Caco-2 (cell line): ENCODE data around the gene GRIK4. TPM values are rescaled to one million over a fixed set of nuclear protein-coding genes. Genes with fewer than 3 reads are reported as not detected.

Source experiments
- BruUV-seq: library from RNA; stranded (reverse); fragments of 400-500 nt; replicated peaks from 2 replicates; lab custom pipeline; 2021; lab: Mats Ljungman, UMichigan
- CTCF ChIA-PET: fragments of 300-600 bp; sonication (Branson Sonifier 250); formaldehyde crosslinking; loops from one replicate; lab custom pipeline; 2022; ENCODE audit warnings: antibody characterized with exemption; lab: Charles Lee
- POLR2A ChIA-PET: fragments of 300-600 bp; sonication (Branson Sonifier 250); formaldehyde crosslinking; loops from one replicate; lab custom pipeline; 2022; ENCODE audit warnings: antibody characterized with exemption; lab: Charles Lee
- DNase-seq, 2 experiments: peaks; one replicate each; pipeline versions ENCODE4 v3.0.0 to v3.0.0-alpha.2; 2020 to 2022
- H3K27me3 ChIP-seq: replicated peaks from 2 replicates; pipeline ENCODE4 v1.6.0; 2011; ENCODE audit warnings: low read length; ENCODE audit not compliant: control insufficient read depth, insufficient read depth
- H3K36me3 ChIP-seq: 2 replicates; pipeline ENCODE4 v1.5.1; 2011; ENCODE audit warnings: low read length; ENCODE audit not compliant: control insufficient read depth, insufficient read depth
- H3K4me1 ChIP-seq: fragments of 250-450 bp; sonication (Bioruptor Pico); 2 replicates; pipeline ENCODE4 v1.5.1; 2020; ENCODE audit warnings: mild to moderate bottlenecking
- H3K4me3 ChIP-seq: 2 replicates; pipeline ENCODE4 v1.5.1; 2011; ENCODE audit warnings: low read depth, mild to moderate bottlenecking, control low read depth, low read length
- H3K9me3 ChIP-seq: fragments of 250-450 bp; sonication (Bioruptor Pico); 2 replicates; pipeline ENCODE4 v1.5.1; 2020; ENCODE audit warnings: mild to moderate bottlenecking, moderate library complexity
- H3K27ac Mint-ChIP-seq: one replicate; pipeline ENCODE4 v1.8.0; 2022; ENCODE audit warnings: mixed read lengths; ENCODE audit not compliant: unreplicated experiment
- H3K27me3 Mint-ChIP-seq: one replicate; pipeline ENCODE4 v1.8.0; 2022; ENCODE audit warnings: mixed read lengths; ENCODE audit not compliant: insufficient read depth, unreplicated experiment
- H3K36me3 Mint-ChIP-seq: one replicate; pipeline ENCODE4 v1.8.0; 2022; ENCODE audit warnings: mild to moderate bottlenecking, mixed read lengths; ENCODE audit not compliant: insufficient read depth, unreplicated experiment
- H3K4me1 Mint-ChIP-seq: one replicate; pipeline ENCODE4 v1.8.0; 2022; ENCODE audit warnings: low read depth, mixed read lengths; ENCODE audit not compliant: unreplicated experiment
- H3K4me3 Mint-ChIP-seq: one replicate; pipeline ENCODE4 v1.8.0; 2022; ENCODE audit warnings: mild to moderate bottlenecking, moderate library complexity, mixed read lengths; ENCODE audit not compliant: unreplicated experiment
- H3K9me3 Mint-ChIP-seq: one replicate; pipeline ENCODE4 v1.8.0; 2022; ENCODE audit warnings: mixed read lengths; ENCODE audit not compliant: unreplicated experiment
- CTCF ChIP-seq, 2 experiments: fragments of 200-600 bp in 1 of 2; IDR thresholded peaks; 1 replicate in 1 of 2; 2 replicates in 1 of 2; pipeline versions ENCODE4 v1.5.1 to v1.8.0; 2011 to 2022; ENCODE audit warnings: antibody characterized with exemption in 1 of 2, control low read depth in 1 of 2, inconsistent platforms in 1 of 2, low read depth in 1 of 2, low read length in 1 of 2, mild to moderate bottlenecking in 1 of 2, moderate library complexity in 1 of 2; ENCODE audit not compliant: insufficient read depth in 1 of 2, severe bottlenecking in 1 of 2, unreplicated experiment in 1 of 2
- intact Hi-C: fragments of 100-400 bp; cut with micrococcal nuclease; formaldehyde crosslinking; loops from one replicate; pipeline ENCODE4 v1.10.0; 2022; ENCODE audit not compliant: unreplicated experiment
- total RNA-seq: library from RNA; stranded (reverse); gene quantifications from 2 replicates; pipeline ENCODE4 v1.2.3, GENCODE V29; 2022

GRIK4 gene
- total RNA-seq, 1 experiment from 2014 or later = 2.0 TPM

GRCh38 chr11:120509346-120510053 is 2.0 kb upstream of the GRIK4 start:
- DNase-seq = peak in 1 of 2 experiments; percentile 32
- Mint-ChIP-seq H3K36me3 (no peaks in the 10 kb centered on the region), H3K27me3 (peaks cover 23% of the 10 kb centered on the region), H3K4me1 (no peaks in the 10 kb centered on the region), H3K4me3 (no peak overlapping the region), H3K9me3 (no peaks in the 10 kb centered on the region), H3K27ac (no peak overlapping the region)
- Histone ChIP-seq H3K36me3 (no peaks in the 10 kb centered on the region), H3K9me3 (no peaks in the 10 kb centered on the region), H3K4me1 (no peaks in the 10 kb centered on the region), H3K27me3 (peaks cover 2% of the 10 kb centered on the region; the same call in 1 of the 2 replicates), H3K4me3 (no peak overlapping the region)
- CTCF ChIA-PET = interaction anchor here (2.3 kb wide), 2 partner anchors 39 to 175 kb away, joined by 6 to 11 read pairs; no protein-coding TSS in a partner anchor
- POLR2A ChIA-PET = no interaction called here
- intact Hi-C loops = loop anchor here (2.0 to 5.0 kb wide), 3 partner anchors 175 to 603 kb away; no protein-coding TSS in a partner anchor
- no peak for TF ChIP-seq CTCF (IDR thresholded peaks at IDR 0.05; ENCODE audit: insufficient read depth in 1 of 2, low read depth in 1 of 2, low read length in 1 of 2, severe bottlenecking in 1 of 2, unreplicated experiment in 1 of 2)
- BruUV-seq = no TSS peak

GRCh38 chr11:120510406-120511115 is 987 bp upstream of the GRIK4 start:
- H3K9me3 Mint-ChIP-seq = no peaks in the 10 kb centered on the region
- H3K36me3 ChIP-seq = no peaks in the 10 kb centered on the region
- no peak for TF ChIP-seq CTCF (IDR thresholded peaks at IDR 0.05; ENCODE audit: insufficient read depth in 1 of 2, low read depth in 1 of 2, low read length in 1 of 2, severe bottlenecking in 1 of 2, unreplicated experiment in 1 of 2)
- ChIA-PET POLR2A (no interaction called here), CTCF (interaction anchor here (0.6 to 4.3 kb wide), 5 partner anchors 30 to 175 kb away, joined by 5 to 75 read pairs (median 6); no protein-coding TSS in a partner anchor)
- H3K36me3 Mint-ChIP-seq = no peaks in the 10 kb centered on the region
- intact Hi-C loops = loop anchor here (1.0 to 2.0 kb wide), 7 partner anchors 38 to 602 kb away; no protein-coding TSS in a partner anchor
- no peaks in the 10 kb centered on the region for H3K9me3 ChIP-seq
- H3K4me1 Mint-ChIP-seq = no peaks in the 10 kb centered on the region
- no peak overlapping the region for H3K4me3 Mint-ChIP-seq
- peaks cover 2% of the 10 kb centered on the region; the same call in 1 of the 2 replicates for H3K27me3 ChIP-seq
- H3K4me1 ChIP-seq = no peaks in the 10 kb centered on the region
- peak in 1 of 2 experiments; percentile 35 for DNase-seq
- no peak overlapping the region; the same call in 1 of the 2 replicates for H3K4me3 ChIP-seq
- peaks cover 25% of the 10 kb centered on the region for H3K27me3 Mint-ChIP-seq
- H3K27ac Mint-ChIP-seq = no peak overlapping the region
- BruUV-seq = no TSS peak
